GM18499 (cell line): ENCODE results near the gene XPNPEP2.

Experiments used
- ATAC-seq: cut with Tn5 transposase; IDR thresholded peaks from one replicate; pipeline ENCODE4 v1.9.1; 2021; ENCODE audit warnings: moderate number of reproducible peaks; ENCODE audit not compliant: insufficient read depth, unreplicated experiment

The XPNPEP2 gene

GRCh38 chrX:129772796-129773431, 34.1 kb downstream of the XPNPEP2 start:
- ATAC-seq: peak; percentile 65

GRCh38 chrX:129773649-129774458, 35.1 kb downstream of the XPNPEP2 start:
- no peak for ATAC-seq

- no peak for ATAC-seq
These were observed 38.6 kb downstream of the XPNPEP2 start for GRCh38 chrX:129777218-129778030.

- ATAC-seq: no peak
These were observed 40.4 kb downstream of the XPNPEP2 start for GRCh38 chrX:129779086-129779672.

GRCh38 chrX:129779747-129780146, 41.0 kb downstream of the XPNPEP2 start, which contains the start of gene SASH3:
Gene SASH3, plus strand, starts transcription at chrX:129779949. Its CDS starts 149 bp downstream, at chrX:129780098.
- peak; percentile 20 for ATAC-seq

GRCh38 chrX:129780441-129781105, 41.8 kb downstream of the XPNPEP2 start:
- ATAC-seq: no peak

GRCh38 chrX:129781134-129781672, 42.4 kb downstream of the XPNPEP2 start:
- peak; percentile 53 for ATAC-seq

GRCh38 chrX:129781680-129782495, 43.1 kb downstream of the XPNPEP2 start:
- ATAC-seq: no peak

GRCh38 chrX:129782706-129783105, 43.9 kb downstream of the XPNPEP2 start:
- no peak for ATAC-seq

GRCh38 chrX:129783291-129783713, 44.5 kb downstream of the XPNPEP2 start:
- no peak for ATAC-seq

GRCh38 chrX:129784371-129784770, 45.6 kb downstream of the XPNPEP2 start:
- ATAC-seq: no peak

- ATAC-seq: no peak
These were observed 46.6 kb downstream of the XPNPEP2 start for GRCh38 chrX:129785160-129785947.

- ATAC-seq: peak; percentile 81
These were observed 47.5 kb downstream of the XPNPEP2 start for GRCh38 chrX:129786210-129786651.

GRCh38 chrX:129787336-129788055, 48.7 kb downstream of the XPNPEP2 start:
- ATAC-seq: no peak

GRCh38 chrX:129788527-129788926, 49.7 kb downstream of the XPNPEP2 start:
- no peak for ATAC-seq

GRCh38 chrX:129790146-129790545, 51.4 kb downstream of the XPNPEP2 start:
- no peak for ATAC-seq

- ATAC-seq: no peak
These were observed 52.0 kb downstream of the XPNPEP2 start for GRCh38 chrX:129790808-129791207.
